Measurements from ENCODE around the gene GCN1. TPM values are rescaled to one million over a fixed set of nuclear protein-coding genes. Genes with fewer than 3 reads are reported as not detected.

Gene GCN1
- total RNA-seq, 1 experiment from 2014 or later: 53.6 TPM

GRCh38 chr12:120090626-120091295, 103.8 kb downstream of the GCN1 start:
- Histone ChIP-seq H3K9ac (ENCODE audit: low read length) (no peak overlapping the region), H3K27ac (ENCODE audit: low read length) (no peak overlapping the region), H3K4me3 (ENCODE audit: low read length) (no peak overlapping the region), H3K27me3 (ENCODE audit: low read length) (no peaks in the 10 kb centered on the region), H3K4me2 (ENCODE audit: low read depth, low read length, poor library complexity, severe bottlenecking) (no peak overlapping the region), H3K79me2 (ENCODE audit: low read length) (no peaks in the 10 kb centered on the region), H4K20me1 (ENCODE audit: insufficient read depth, low read depth, low read length) (0 out of 2 replicates have a peak, but pooled peaks cover 7% of the 10 kb centered on the region), H3K9me3 (ENCODE audit: low read length) (no peaks in the 10 kb centered on the region), H2AFZ (ENCODE audit: low read length) (no peak overlapping the region), H3K9me2 (replicated peaks; ENCODE audit: insufficient read depth, low read length) (no peaks in the 10 kb centered on the region), H3K36me3 (ENCODE audit: insufficient read depth, low read length) (no peaks in the 10 kb centered on the region; the same call in 1 of the 2 replicates), H3K4me1 (ENCODE audit: low read length) (peaks cover 26% of the 10 kb centered on the region)
- no peak for DNase-seq

- Histone ChIP-seq H3K9me2 (replicated peaks; ENCODE audit: insufficient read depth, low read length) (no peaks in the 10 kb centered on the region), H3K4me2 (ENCODE audit: low read depth, low read length, poor library complexity, severe bottlenecking) (no peak overlapping the region)
Measured at GRCh38 chr12:120090206-120090605, 104.3 kb downstream of the GCN1 start.

GRCh38 chr12:120089796-120090195, 104.7 kb downstream of the GCN1 start:
- Histone ChIP-seq H3K27ac (ENCODE audit: low read length) (no peak overlapping the region), H3K4me1 (ENCODE audit: low read length) (peaks cover 32% of the 10 kb centered on the region), H2AFZ (ENCODE audit: low read length) (no peak overlapping the region), H3K4me2 (ENCODE audit: low read depth, low read length, poor library complexity, severe bottlenecking) (no peak overlapping the region), H3K9me3 (ENCODE audit: low read length) (no peaks in the 10 kb centered on the region), H3K27me3 (ENCODE audit: low read length) (no peaks in the 10 kb centered on the region), H3K9ac (ENCODE audit: low read length) (no peak overlapping the region), H3K79me2 (ENCODE audit: low read length) (no peaks in the 10 kb centered on the region), H4K20me1 (ENCODE audit: insufficient read depth, low read depth, low read length) (0 out of 2 replicates have a peak, but pooled peaks cover 7% of the 10 kb centered on the region), H3K4me3 (ENCODE audit: low read length) (no peak overlapping the region), H3K9me2 (replicated peaks; ENCODE audit: insufficient read depth, low read length) (no peaks in the 10 kb centered on the region), H3K36me3 (ENCODE audit: insufficient read depth, low read length) (no peaks in the 10 kb centered on the region)
- DNase-seq: no peak

More at GRCh38 chr12:120090206-120090605, 104.3 kb downstream of the GCN1 start:
- H3K79me2 ChIP-seq (ENCODE audit: low read length): no peaks in the 10 kb centered on the region
- H3K36me3 ChIP-seq (ENCODE audit: insufficient read depth, low read length): no peaks in the 10 kb centered on the region
- H3K4me3 ChIP-seq (ENCODE audit: low read length): no peak overlapping the region
- H3K4me1 ChIP-seq (ENCODE audit: low read length): peaks cover 32% of the 10 kb centered on the region
- H3K27me3 ChIP-seq (ENCODE audit: low read length): no peaks in the 10 kb centered on the region
- 0 out of 2 replicates have a peak, but pooled peaks cover 7% of the 10 kb centered on the region for H4K20me1 ChIP-seq (ENCODE audit: insufficient read depth, low read depth, low read length)
- H3K9me3 ChIP-seq (ENCODE audit: low read length): no peaks in the 10 kb centered on the region
- H2AFZ ChIP-seq (ENCODE audit: low read length): no peak overlapping the region
- H3K9ac ChIP-seq (ENCODE audit: low read length): no peak overlapping the region
- no peak overlapping the region for H3K27ac ChIP-seq (ENCODE audit: low read length)
- DNase-seq: no peak

GRCh38 chr12:120089105-120089504, 105.4 kb downstream of the GCN1 start:
- H3K36me3 ChIP-seq (ENCODE audit: insufficient read depth, low read length): no peaks in the 10 kb centered on the region

GRCh38 chr12:120086801-120087621, 107.5 kb downstream of the GCN1 start:
- DNase-seq: peak; percentile 100
- no peaks in the 10 kb centered on the region for H3K9me2 ChIP-seq (replicated peaks; ENCODE audit: insufficient read depth, low read length)
- peak overlapping the region; percentile 62 for H3K4me3 ChIP-seq (ENCODE audit: low read length)
- H3K27ac ChIP-seq (ENCODE audit: low read length): peak overlapping the region; percentile 87
- H3K4me1 ChIP-seq (ENCODE audit: low read length): peaks cover 27% of the 10 kb centered on the region
- peak overlapping the region; percentile 29; the same call in 1 of the 2 replicates for H2AFZ ChIP-seq (ENCODE audit: low read length)
- no peaks in the 10 kb centered on the region for H3K79me2 ChIP-seq (ENCODE audit: low read length)
- H3K36me3 ChIP-seq (ENCODE audit: insufficient read depth, low read length): no peaks in the 10 kb centered on the region
- H3K9ac ChIP-seq (ENCODE audit: low read length): peak overlapping the region; percentile 65
- H3K9me3 ChIP-seq (ENCODE audit: low read length): no peaks in the 10 kb centered on the region
- H4K20me1 ChIP-seq (ENCODE audit: insufficient read depth, low read depth, low read length): no peaks in the 10 kb centered on the region
- H3K4me2 ChIP-seq (ENCODE audit: low read depth, low read length, poor library complexity, severe bottlenecking): peak overlapping the region; percentile 86
- H3K27me3 ChIP-seq (ENCODE audit: low read length): no peaks in the 10 kb centered on the region

More at GRCh38 chr12:120089105-120089504, 105.4 kb downstream of the GCN1 start:
- H3K9ac ChIP-seq (ENCODE audit: low read length): no peak overlapping the region
- H2AFZ ChIP-seq (ENCODE audit: low read length): no peak overlapping the region
- no peak overlapping the region for H3K4me2 ChIP-seq (ENCODE audit: low read depth, low read length, poor library complexity, severe bottlenecking)
- no peak overlapping the region for H3K4me3 ChIP-seq (ENCODE audit: low read length)
- H3K9me2 ChIP-seq (replicated peaks; ENCODE audit: insufficient read depth, low read length): no peaks in the 10 kb centered on the region
- no peaks in the 10 kb centered on the region for H3K9me3 ChIP-seq (ENCODE audit: low read length)
- no peaks in the 10 kb centered on the region for H3K27me3 ChIP-seq (ENCODE audit: low read length)
- peaks cover 32% of the 10 kb centered on the region for H3K4me1 ChIP-seq (ENCODE audit: low read length)
- DNase-seq: no peak
- H4K20me1 ChIP-seq (ENCODE audit: insufficient read depth, low read depth, low read length): 0 out of 2 replicates have a peak, but pooled peaks cover 7% of the 10 kb centered on the region
- H3K79me2 ChIP-seq (ENCODE audit: low read length): no peaks in the 10 kb centered on the region
- H3K27ac ChIP-seq (ENCODE audit: low read length): no peak overlapping the region

- peak; percentile 57 for DNase-seq
- Histone ChIP-seq H3K9me3 (ENCODE audit: low read length) (no peaks in the 10 kb centered on the region), H3K4me3 (ENCODE audit: low read length) (peak overlapping the region; percentile 62), H3K27me3 (ENCODE audit: low read length) (no peaks in the 10 kb centered on the region), H3K36me3 (ENCODE audit: insufficient read depth, low read length) (no peaks in the 10 kb centered on the region), H3K9me2 (replicated peaks; ENCODE audit: insufficient read depth, low read length) (no peaks in the 10 kb centered on the region), H3K4me1 (ENCODE audit: low read length) (peaks cover 27% of the 10 kb centered on the region), H3K79me2 (ENCODE audit: low read length) (no peaks in the 10 kb centered on the region), H2AFZ (ENCODE audit: low read length) (peak overlapping the region; percentile 29; the same call in 1 of the 2 replicates), H3K27ac (ENCODE audit: low read length) (peak overlapping the region; percentile 59), H3K4me2 (ENCODE audit: low read depth, low read length, poor library complexity, severe bottlenecking) (peak overlapping the region; percentile 79), H4K20me1 (ENCODE audit: insufficient read depth, low read depth, low read length) (no peaks in the 10 kb centered on the region), H3K9ac (ENCODE audit: low read length) (peak overlapping the region; percentile 65)
Measured at GRCh38 chr12:120085920-120086645, 108.4 kb downstream of the GCN1 start.

GRCh38 chr12:120081641-120082040, 112.9 kb downstream of the GCN1 start:
- no peaks in the 10 kb centered on the region for H3K27me3 ChIP-seq (ENCODE audit: low read length)
- H3K27ac ChIP-seq (ENCODE audit: low read length): no peak overlapping the region
- H2AFZ ChIP-seq (ENCODE audit: low read length): no peak overlapping the region
- no peak for DNase-seq
- no peaks in the 10 kb centered on the region for H3K79me2 ChIP-seq (ENCODE audit: low read length)
- no peaks in the 10 kb centered on the region for H4K20me1 ChIP-seq (ENCODE audit: insufficient read depth, low read depth, low read length)
- H3K4me3 ChIP-seq (ENCODE audit: low read length): no peak overlapping the region
- no peaks in the 10 kb centered on the region for H3K9me3 ChIP-seq (ENCODE audit: low read length)
- no peaks in the 10 kb centered on the region for H3K9me2 ChIP-seq (replicated peaks; ENCODE audit: insufficient read depth, low read length)
- no peaks in the 10 kb centered on the region for H3K36me3 ChIP-seq (ENCODE audit: insufficient read depth, low read length)
- H3K9ac ChIP-seq (ENCODE audit: low read length): no peak overlapping the region
- peaks cover 14% of the 10 kb centered on the region for H3K4me1 ChIP-seq (ENCODE audit: low read length)
- H3K4me2 ChIP-seq (ENCODE audit: low read depth, low read length, poor library complexity, severe bottlenecking): no peak overlapping the region
